Glutamatergic neuron (in vitro differentiated cells): ENCODE results near the gene TWIST2. TPM values are rescaled to one million over a fixed set of nuclear protein-coding genes. Genes with fewer than 3 reads are reported as not detected.

Source experiments
- DNase-seq: peaks from one replicate; pipeline ENCODE4 v3.0.0; 2022
- H3K27ac Mint-ChIP-seq: one replicate; pipeline ENCODE4 v1.8.0; 2020; ENCODE audit warnings: mild to moderate bottlenecking, mixed read lengths, inconsistent platforms; ENCODE audit not compliant: unreplicated experiment
- H3K27me3 Mint-ChIP-seq: one replicate; pipeline ENCODE4 v1.8.0; 2020; ENCODE audit warnings: mild to moderate bottlenecking, moderate library complexity, mixed read lengths, inconsistent platforms; ENCODE audit not compliant: unreplicated experiment
- H3K36me3 Mint-ChIP-seq: one replicate; pipeline ENCODE4 v1.8.0; 2020; ENCODE audit warnings: mild to moderate bottlenecking, mixed read lengths, inconsistent platforms; ENCODE audit not compliant: unreplicated experiment
- H3K4me1 Mint-ChIP-seq: one replicate; pipeline ENCODE4 v1.8.0; 2020; ENCODE audit warnings: mild to moderate bottlenecking, low read depth, mixed read lengths, inconsistent platforms; ENCODE audit not compliant: unreplicated experiment
- H3K4me3 Mint-ChIP-seq: one replicate; pipeline ENCODE4 v1.8.0; 2020; ENCODE audit warnings: mild to moderate bottlenecking, mixed read lengths, inconsistent platforms; ENCODE audit not compliant: unreplicated experiment
- H3K9me3 Mint-ChIP-seq: one replicate; pipeline ENCODE4 v1.8.0; 2020; ENCODE audit warnings: mild to moderate bottlenecking, moderate library complexity, mixed read lengths, inconsistent platforms; ENCODE audit not compliant: unreplicated experiment
- CTCF ChIP-seq: fragments of 200-600 bp; sonication (generic); IDR thresholded peaks from one replicate; pipeline ENCODE4 v1.5.0; 2021; ENCODE audit not compliant: partially characterized antibody, unreplicated experiment
- total RNA-seq: library from RNA; stranded (reverse); fragmentation: NEBNext Ultra II Directional; extraction: Animal tissue kit (Norgen Biotek cat#: 25700); gene quantifications from one replicate; pipeline ENCODE4 v1.2.1, GENCODE V29; 2021; ENCODE audit not compliant: unreplicated experiment

Gene TWIST2
- total RNA-seq, 1 donor from 2014 or later, result not detected

DNA sequence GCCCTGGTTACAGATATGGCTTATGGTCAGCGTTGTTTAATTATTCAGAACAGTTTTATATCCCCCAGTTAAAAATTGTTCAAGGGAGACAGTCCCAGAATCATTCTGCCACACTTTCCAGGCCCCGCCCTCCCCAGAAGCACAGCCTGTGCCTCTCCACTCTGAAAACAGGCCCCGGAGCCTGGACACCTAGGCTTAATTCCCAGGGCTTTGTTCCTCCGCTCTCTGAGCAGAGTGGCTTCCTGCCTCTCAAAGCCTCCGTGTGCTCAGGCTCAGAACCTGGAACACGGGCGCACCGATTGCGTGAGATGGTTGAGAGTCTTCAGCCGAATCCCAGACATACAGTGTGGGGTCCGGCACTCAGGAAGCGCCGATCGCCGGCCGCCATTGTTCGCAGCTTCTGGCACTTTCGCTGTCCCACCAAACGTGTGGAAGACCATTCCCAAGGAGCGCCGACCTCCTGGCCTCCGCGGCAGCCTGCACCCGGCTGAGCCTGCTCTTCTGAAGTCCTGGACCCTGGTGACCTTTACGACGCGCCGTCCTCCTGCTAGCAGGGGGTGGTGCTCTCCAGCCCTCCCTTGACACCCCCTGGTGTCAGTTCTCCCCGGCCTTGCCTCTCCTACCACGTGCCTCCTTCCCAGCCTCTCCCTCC lies 45.6 kb downstream of the TWIST2 start:
- no peaks in the 10 kb centered on the region for H3K9me3 Mint-ChIP-seq
- peaks cover 5% of the 10 kb centered on the region for H3K36me3 Mint-ChIP-seq
- DNase-seq, result no peak
- H3K27me3 Mint-ChIP-seq, result no peaks in the 10 kb centered on the region
- no peak overlapping the region for H3K27ac Mint-ChIP-seq
- H3K4me3 Mint-ChIP-seq, result no peak overlapping the region
- TF ChIP-seq CTCF, result no peak
- peaks cover 1% of the 10 kb centered on the region for H3K4me1 Mint-ChIP-seq

DNA sequence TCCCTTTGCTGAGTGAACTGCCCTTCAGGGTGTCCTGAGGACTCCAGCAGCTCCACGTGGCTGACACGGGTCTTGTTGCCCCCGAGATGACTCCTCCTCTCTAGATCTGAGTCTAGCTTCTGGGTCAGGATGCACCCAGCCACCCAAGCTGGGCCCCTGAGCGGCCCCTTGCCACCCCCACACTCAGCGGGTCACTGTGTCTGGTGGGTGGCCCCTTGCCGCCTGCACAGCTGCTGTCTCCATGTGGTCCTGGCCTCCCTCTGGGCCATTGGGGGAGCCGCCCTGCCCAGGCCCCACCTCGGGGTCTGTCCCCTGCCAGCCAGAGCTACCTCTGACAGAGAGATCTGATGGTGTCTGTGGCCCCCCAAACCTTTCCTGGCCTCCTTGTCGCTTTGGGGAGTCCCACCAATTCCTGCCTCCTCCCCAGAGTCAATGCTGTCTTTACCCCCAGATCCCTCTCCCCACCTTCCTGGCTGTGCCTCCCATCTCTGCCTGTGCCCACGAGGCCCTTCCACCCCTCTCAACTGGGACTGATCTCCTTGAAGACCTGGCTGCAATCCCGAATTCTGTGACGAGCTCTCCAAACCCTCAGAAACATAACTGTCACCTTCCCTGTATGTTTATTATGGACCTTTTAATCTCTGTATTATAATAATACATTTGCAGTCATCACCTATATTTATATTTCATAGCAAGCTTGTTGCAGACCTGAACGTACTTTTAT lies 46.5 kb downstream of the TWIST2 start:
- no peak for DNase-seq
- Mint-ChIP-seq H3K4me3 (no peak overlapping the region), H3K36me3 (peaks cover 5% of the 10 kb centered on the region), H3K27ac (no peak overlapping the region), H3K4me1 (peaks cover 1% of the 10 kb centered on the region), H3K9me3 (no peaks in the 10 kb centered on the region), H3K27me3 (no peaks in the 10 kb centered on the region)
- TF ChIP-seq CTCF, result no peak

DNA sequence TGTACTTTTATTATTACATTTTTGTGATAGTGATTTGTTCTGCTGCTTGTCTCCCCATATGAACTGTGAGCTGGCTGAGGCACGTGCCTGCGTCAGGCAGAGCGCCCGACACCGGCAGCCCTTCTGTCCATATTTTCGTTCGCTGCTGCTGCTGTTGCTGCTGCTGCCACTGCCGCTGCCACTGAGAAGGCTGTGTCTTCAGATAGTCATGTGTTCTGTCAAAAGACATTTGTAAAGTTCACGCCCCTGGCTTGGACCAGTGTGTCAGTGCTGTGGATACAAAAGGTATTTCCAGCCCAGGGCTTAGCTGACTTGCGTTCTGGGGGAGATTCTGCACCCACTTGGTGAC lies 47.0 kb downstream of the TWIST2 start:
- peaks cover 1% of the 10 kb centered on the region for H3K4me1 Mint-ChIP-seq
- no peak for TF ChIP-seq CTCF
- H3K9me3 Mint-ChIP-seq, result no peaks in the 10 kb centered on the region
- no peak for DNase-seq
- no peak overlapping the region for H3K27ac Mint-ChIP-seq
- no peaks in the 10 kb centered on the region for H3K27me3 Mint-ChIP-seq
- no peak overlapping the region for H3K4me3 Mint-ChIP-seq
- H3K36me3 Mint-ChIP-seq, result peaks cover 5% of the 10 kb centered on the region

DNA sequence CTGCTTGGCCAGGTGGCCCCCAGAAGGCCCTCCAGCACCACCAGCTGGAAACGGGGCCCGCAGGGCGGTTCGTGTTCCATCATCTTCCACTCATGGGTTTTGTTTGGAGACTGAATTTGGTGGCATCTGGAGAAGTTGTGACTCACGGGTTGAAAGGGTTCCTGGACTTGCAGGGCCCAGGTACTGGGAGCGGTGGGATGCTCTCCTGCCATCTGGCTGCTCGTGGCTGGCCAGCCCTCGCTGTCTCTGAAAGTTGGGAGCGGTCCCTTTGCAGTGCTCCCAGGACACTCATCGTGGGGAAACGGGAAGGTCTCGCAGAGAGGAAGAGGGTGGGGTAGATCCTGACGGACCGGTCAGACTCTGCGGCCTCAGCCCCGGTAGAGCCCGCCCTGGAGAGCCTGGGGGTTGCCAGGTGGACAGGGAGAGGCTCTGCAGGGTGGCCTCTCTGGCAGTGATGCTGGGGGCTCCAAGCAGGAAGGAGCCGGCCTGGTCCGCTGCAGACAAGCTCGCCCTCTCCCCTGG lies 47.5 kb downstream of the TWIST2 start:
- Mint-ChIP-seq H3K27ac (no peak overlapping the region), H3K9me3 (no peaks in the 10 kb centered on the region), H3K4me1 (peaks cover 1% of the 10 kb centered on the region), H3K27me3 (no peaks in the 10 kb centered on the region), H3K36me3 (peaks cover 5% of the 10 kb centered on the region), H3K4me3 (no peak overlapping the region)
- no peak for DNase-seq
- TF ChIP-seq CTCF, result no peak

DNA sequence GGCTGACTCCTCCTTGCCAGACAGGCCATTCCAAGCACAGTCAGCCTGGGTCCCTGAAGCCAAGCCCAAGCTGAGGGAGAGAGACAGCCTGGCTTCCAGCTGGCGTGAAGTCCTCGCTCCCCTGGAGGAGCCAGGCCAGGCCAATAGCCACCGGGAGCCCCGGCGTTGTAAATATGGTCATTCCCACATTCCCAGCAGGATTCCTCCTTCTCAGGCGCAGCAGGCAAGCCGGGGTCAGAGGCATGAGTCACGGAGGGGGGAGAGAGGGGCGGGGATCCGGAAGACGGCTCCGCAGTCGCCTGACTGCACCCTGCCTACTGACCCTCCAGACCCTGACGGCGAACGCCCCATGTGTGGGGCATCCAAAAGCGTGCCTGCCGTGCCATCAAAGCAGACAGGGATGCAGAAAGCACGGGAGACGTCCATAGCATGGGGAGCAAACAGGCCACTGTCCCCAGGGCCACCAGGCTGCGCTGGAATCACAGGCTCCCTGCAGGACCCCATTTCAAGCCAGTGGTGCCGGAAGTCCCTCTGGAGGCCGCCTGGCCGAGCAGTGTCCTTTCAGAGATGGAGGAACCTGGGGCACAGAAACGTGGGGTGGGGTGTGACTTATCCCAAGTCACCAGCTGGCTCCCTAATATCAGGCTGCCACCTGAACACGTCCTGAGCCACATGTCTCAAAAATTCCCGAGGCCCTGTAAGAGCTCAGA lies 48.2 kb downstream of the TWIST2 start:
- H3K36me3 Mint-ChIP-seq, result peaks cover under 1% of the 10 kb centered on the region
- TF ChIP-seq CTCF, result no peak
- no peak for DNase-seq
- no peaks in the 10 kb centered on the region for H3K27me3 Mint-ChIP-seq
- H3K4me1 Mint-ChIP-seq, result peaks cover 1% of the 10 kb centered on the region
- no peak overlapping the region for H3K27ac Mint-ChIP-seq
- H3K9me3 Mint-ChIP-seq, result no peaks in the 10 kb centered on the region
- no peak overlapping the region for H3K4me3 Mint-ChIP-seq
